PC-3 (cell line): ENCODE results near the gene ATP2B2.

Experiments used
- EZH2 ChIP-seq: fragments of 300-600 bp; sonication (generic); IDR thresholded peaks from one replicate; pipeline ENCODE4 v1.6.1; 2017; ENCODE audit warnings: antibody characterized with exemption, mild to moderate bottlenecking, low read length; ENCODE audit not compliant: unreplicated experiment
- EZH2phosphoT487 ChIP-seq: fragments of 300-600 bp; sonication (generic); IDR thresholded peaks from 2 replicates; pipeline ENCODE4 v1.6.1; 2018; ENCODE audit warnings: mild to moderate bottlenecking, antibody characterized with exemption, low read length, borderline replicate concordance
- TF ChIP-seq, protein P1 (sequence below): fragments of 300-600 bp; sonication (generic); conservative IDR thresholded peaks from 2 replicates; pipeline ENCODE4 v1.5.1; 2017; ENCODE audit warnings: antibody characterized with exemption, low read depth, mild to moderate bottlenecking, low read length

DNA sequence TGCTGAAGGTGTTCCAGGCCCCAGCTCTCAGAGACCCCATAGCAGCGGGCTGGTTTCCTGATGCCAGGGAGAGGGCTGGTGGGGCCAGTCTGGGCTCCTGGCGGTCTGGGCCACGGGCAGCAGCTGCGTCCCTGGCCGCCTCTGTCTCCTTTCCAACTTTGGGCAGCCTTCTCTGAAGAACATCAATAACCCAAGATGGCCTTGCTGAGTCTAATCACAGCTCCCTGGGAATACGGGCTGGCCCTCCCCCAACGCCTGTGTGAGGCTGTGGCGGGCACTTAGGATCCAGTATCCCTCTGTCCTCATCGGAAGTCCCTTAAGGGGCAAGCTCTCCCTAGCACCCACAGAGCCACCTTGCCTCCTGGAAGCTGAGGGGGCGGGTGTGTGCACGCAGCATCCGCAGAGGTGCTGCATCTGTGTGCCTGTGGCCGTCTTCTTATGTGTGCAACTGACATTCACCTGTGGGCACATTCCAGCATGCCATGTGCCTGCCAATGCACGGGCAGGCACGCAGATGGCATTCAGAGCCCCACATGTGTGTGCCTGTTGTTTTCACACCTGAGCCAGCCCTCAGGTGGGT, 2.1 kb downstream of the ATP2B2 start:
- TF ChIP-seq EZH2: no peak
- TF ChIP-seq, protein P1, sequence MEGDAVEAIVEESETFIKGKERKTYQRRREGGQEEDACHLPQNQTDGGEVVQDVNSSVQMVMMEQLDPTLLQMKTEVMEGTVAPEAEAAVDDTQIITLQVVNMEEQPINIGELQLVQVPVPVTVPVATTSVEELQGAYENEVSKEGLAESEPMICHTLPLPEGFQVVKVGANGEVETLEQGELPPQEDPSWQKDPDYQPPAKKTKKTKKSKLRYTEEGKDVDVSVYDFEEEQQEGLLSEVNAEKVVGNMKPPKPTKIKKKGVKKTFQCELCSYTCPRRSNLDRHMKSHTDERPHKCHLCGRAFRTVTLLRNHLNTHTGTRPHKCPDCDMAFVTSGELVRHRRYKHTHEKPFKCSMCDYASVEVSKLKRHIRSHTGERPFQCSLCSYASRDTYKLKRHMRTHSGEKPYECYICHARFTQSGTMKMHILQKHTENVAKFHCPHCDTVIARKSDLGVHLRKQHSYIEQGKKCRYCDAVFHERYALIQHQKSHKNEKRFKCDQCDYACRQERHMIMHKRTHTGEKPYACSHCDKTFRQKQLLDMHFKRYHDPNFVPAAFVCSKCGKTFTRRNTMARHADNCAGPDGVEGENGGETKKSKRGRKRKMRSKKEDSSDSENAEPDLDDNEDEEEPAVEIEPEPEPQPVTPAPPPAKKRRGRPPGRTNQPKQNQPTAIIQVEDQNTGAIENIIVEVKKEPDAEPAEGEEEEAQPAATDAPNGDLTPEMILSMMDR: no peak
- no peak for TF ChIP-seq EZH2phosphoT487
